ENCODE results near the gene POLR1A.

- TF ChIP-seq CTCF (conservative IDR thresholded peaks at IDR 0.05) (no peak), EZH2 (IDR thresholded peaks at IDR 0.05; ENCODE audit: low read depth) (no peak)
Measured at GRCh38 chr2:86055314-86055713, 50.4 kb downstream of the POLR1A start.

Data from PC-9 (cell line).